AG04449 (cell line): ENCODE data around the gene EOLA1.
"Not testable (repeated sequence)": the region's sequence is repeated elsewhere in the genome, so short reads cannot be mapped to it uniquely, and the experiment has no call there.

Experiments used
- CTCF ChIA-PET: fragments of 350-600 bp; formaldehyde crosslinking; extraction: SDS; loops from one replicate; lab custom pipeline; 2021; ENCODE audit warnings: antibody characterized with exemption; lab: Yijun Ruan, JAX
- POLR2A ChIA-PET: fragments of 400-600, 350-600 bp; formaldehyde crosslinking; extraction: SDS; loops from one replicate; lab custom pipeline; 2020; ENCODE audit warnings: antibody characterized with exemption, inconsistent platforms; lab: Yijun Ruan, JAX
- DNase-seq: peaks from one replicate; pipeline ENCODE4 v3.0.0-alpha.2; 2010; ENCODE audit warnings: low read depth, low spot score
- H3K4me3 ChIP-seq: 2 replicates; pipeline ENCODE4 v1.5.1; 2011; ENCODE audit warnings: low read depth, mild to moderate bottlenecking, control low read depth, low read length
- CTCF ChIP-seq: IDR thresholded peaks from one replicate; pipeline ENCODE4 v1.5.1; 2011; ENCODE audit warnings: mild to moderate bottlenecking, moderate library complexity, low read length, control low read depth, inconsistent platforms; ENCODE audit not compliant: insufficient read depth; ENCODE audit errors: missing control alignments

EOLA1 gene

GRCh38 chrX:149571770-149572169 is 31.0 kb downstream of the EOLA1 start:
- POLR2A ChIA-PET = no interaction called here
- CTCF ChIA-PET = interaction anchor here (0.6 kb wide), 1 partner anchor 9 kb away, joined by 3 read pairs; no protein-coding TSS in a partner anchor
- TF ChIP-seq CTCF = no peak
- no peak overlapping the region for H3K4me3 ChIP-seq
- DNase-seq = no peak

- TF ChIP-seq CTCF = no peak
- DNase-seq = no peak
- H3K4me3 ChIP-seq = no peak overlapping the region
- CTCF ChIA-PET = interaction anchor here (0.6 kb wide), 1 partner anchor 10 kb away, joined by 3 read pairs; no protein-coding TSS in a partner anchor
- POLR2A ChIA-PET = no interaction called here
Observed at GRCh38 chrX:149572743-149573142, 31.9 kb downstream of the EOLA1 start.

- DNase-seq, POLR2A ChIA-PET, CTCF ChIA-PET, H3K4me3 ChIP-seq: not testable (repeated sequence)
Observed at GRCh38 chrX:149573456-149573855, 32.6 kb downstream of the EOLA1 start.

- H3K4me3 ChIP-seq, CTCF ChIA-PET, DNase-seq, POLR2A ChIA-PET: not testable (repeated sequence)
Observed at GRCh38 chrX:149585631-149586030, 44.8 kb downstream of the EOLA1 start.

GRCh38 chrX:149587359-149587758 is 46.5 kb downstream of the EOLA1 start, which contains the start of gene MAGEA9B:
TSS of gene MAGEA9B (minus strand) at chrX:149587459. CDS start at chrX:149583179, 4,280 bp downstream.
- CTCF ChIA-PET, H3K4me3 ChIP-seq, POLR2A ChIA-PET, DNase-seq: not testable (repeated sequence)

- POLR2A ChIA-PET, H3K4me3 ChIP-seq, DNase-seq, CTCF ChIA-PET: not testable (repeated sequence)
Observed at GRCh38 chrX:149590993-149591392, 50.2 kb downstream of the EOLA1 start.

GRCh38 chrX:149595214-149595613 is 54.4 kb downstream of the EOLA1 start, which contains the start of gene HSFX2:
TSS of gene HSFX2 (minus strand) at chrX:149595314. CDS start at chrX:149594700, 614 bp downstream.
- H3K4me3 ChIP-seq, CTCF ChIA-PET, POLR2A ChIA-PET: not testable (repeated sequence)

GRCh38 chrX:149595943-149596342 is 55.1 kb downstream of the EOLA1 start:
- POLR2A ChIA-PET, H3K4me3 ChIP-seq, DNase-seq, CTCF ChIA-PET: not testable (repeated sequence)

More at GRCh38 chrX:149595214-149595613, 54.4 kb downstream of the EOLA1 start, which contains the start of gene HSFX2:
- not testable (repeated sequence) for DNase-seq
